Measurements from ENCODE around the gene FAM228B.
"Not testable (repeated sequence)": the region's sequence is repeated elsewhere in the genome, so short reads cannot be mapped to it uniquely, and the experiment has no call there.

The FAM228B gene

DNA sequence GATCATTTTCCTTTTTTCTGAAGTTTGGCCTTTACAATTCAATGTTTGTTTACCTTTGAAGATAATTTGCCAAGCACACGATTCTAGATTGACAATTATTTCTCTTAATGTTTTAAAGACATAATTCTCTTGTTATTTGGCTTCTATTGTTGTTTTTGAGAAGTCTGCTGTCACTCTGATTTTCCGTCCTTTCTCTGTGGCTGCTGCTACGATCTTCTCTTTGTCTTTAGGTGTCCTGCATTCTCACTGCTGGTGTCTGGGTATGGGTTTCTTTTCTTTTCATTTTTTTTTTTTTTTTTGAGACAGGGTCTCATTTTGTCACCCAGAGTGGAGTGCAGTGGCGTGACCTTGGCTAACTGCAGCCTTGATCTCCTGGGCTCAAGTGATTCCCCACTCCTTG, 36.4 kb downstream of the FAM228B start:
- DNase-seq (ENCODE audit: low read depth in 2 of 2), result no peak

DNA sequence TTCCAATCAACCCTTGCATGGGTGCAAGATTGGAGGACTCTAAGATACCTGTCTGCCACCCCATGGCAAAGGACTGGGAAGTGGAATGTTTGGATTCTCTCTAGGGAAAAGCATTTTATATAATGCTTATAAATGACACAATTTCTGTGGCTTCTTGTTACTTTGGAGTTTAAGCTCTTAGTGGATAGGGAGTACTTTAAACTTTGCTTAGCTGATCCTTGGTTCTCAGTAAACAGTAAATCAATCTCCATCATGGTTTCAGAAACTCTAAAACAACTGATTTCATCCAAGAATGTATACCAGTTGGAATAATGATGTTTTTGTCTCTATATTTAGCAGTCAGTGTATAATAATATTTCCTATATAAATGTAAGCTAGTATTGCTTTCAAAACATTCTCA, 37.5 kb downstream of the FAM228B start:
- no peak for DNase-seq (ENCODE audit: low read depth in 2 of 2)

DNA sequence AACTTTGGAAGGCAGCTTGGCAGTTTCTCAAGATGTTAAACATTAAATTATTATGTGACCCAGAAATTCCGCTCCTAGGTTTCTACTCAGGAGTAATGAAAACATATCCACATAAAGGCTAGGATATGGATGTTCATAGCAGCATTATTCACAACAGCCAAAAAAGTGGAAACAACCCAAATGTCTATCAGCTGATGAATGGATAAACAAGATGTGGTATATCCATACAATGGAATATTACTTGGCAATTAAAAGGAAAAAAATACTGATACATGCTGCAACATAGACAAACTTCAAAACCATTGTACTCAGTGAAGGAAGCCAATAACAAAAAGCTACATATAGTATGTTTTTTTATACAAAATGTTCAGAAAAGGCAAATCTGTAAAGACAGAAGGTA, 39.2 kb downstream of the FAM228B start:
- no peak for DNase-seq (ENCODE audit: low read depth in 2 of 2)

- DNase-seq (ENCODE audit: low read depth in 2 of 2), result no peak
These were observed 39.9 kb downstream of the FAM228B start for GRCh38 chr2:24163186-24163585.

- no peak for DNase-seq (ENCODE audit: low read depth in 2 of 2)
These were observed 40.3 kb downstream of the FAM228B start for GRCh38 chr2:24163601-24164000.

GRCh38 chr2:24164416-24164973, 41.2 kb downstream of the FAM228B start:
- DNase-seq (ENCODE audit: low read depth in 2 of 2), result peak in 1 of 2 donors; percentile 4

- no peak for DNase-seq (ENCODE audit: low read depth in 2 of 2)
These were observed 45.8 kb downstream of the FAM228B start for GRCh38 chr2:24169023-24169422.

DNA sequence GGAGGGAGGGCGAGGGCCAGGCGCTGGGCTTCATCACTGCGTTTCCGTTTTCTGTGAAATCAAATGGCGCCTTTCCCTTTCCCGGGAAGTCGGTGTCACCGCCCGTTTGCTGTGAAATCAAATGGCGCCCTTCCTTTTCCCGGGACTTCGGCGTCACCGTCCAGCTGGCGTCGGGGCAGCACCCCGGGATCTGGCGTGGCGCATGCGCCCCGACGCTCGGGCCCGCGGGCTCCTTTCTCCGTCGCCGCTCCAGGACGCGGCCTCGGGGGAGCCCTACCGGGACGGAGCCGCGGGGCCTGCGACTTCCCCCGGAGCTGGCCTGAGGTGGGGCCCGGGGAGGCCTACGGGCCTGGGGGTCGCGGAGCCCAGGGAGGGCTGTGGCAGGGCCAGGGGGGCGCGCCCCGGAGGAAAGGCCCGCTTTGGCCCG, 51.6 kb downstream of the FAM228B start, which contains the start of gene FAM228A:
Gene FAM228A, plus strand, starts transcription at position 203 of the 427 bp plus-strand sequence. CDS start 428 bp downstream, outside the sequence.
- DNase-seq (ENCODE audit: low read depth in 2 of 2), result no peak

- no peak for DNase-seq (ENCODE audit: low read depth in 2 of 2)
These were observed 52.4 kb downstream of the FAM228B start for GRCh38 chr2:24175631-24176187.

DNA sequence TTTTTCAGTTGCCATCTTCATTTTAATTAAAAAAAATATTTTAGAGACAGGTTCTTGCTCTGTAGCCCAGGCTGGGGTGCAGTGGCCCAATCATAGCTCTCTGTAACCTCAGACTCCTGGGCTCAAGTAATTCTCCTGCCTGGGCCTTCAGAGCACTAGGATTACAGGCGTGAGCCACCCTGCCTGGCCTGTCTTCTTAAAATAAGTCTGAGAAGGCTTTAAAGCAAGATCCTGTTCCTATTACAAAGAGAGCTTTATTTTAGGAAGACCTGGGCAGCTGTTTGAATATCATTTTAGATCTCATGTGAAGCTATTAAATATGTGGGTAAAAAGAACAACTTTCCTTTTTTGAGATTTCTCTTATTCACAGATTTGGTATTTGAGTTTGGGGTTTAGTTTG, 53.1 kb downstream of the FAM228B start:
- DNase-seq (ENCODE audit: low read depth in 2 of 2), result no peak

- DNase-seq (ENCODE audit: low read depth in 2 of 2), result no peak
These were observed 56.4 kb downstream of the FAM228B start for GRCh38 chr2:24179683-24180082.

DNA sequence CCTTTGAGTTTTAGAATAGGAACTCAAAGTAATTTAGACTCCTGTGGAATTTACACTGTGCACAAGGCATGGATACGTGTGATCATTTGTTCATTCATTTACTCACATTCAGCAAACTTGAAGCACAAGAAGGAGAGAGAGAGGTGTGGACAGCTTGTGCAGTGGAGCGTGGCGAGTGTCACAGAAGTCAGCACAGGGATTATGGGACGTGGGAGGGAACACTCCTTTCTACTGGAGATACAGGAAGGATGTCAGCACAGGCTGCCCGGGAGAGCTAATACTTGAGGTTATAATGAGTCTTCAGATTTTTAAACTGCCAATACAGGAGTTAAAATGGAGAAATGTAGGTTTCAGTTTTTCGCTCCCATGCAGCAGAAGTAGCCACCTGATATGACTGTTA, 58.6 kb downstream of the FAM228B start:
- DNase-seq (ENCODE audit: low read depth in 2 of 2), result no peak

DNA sequence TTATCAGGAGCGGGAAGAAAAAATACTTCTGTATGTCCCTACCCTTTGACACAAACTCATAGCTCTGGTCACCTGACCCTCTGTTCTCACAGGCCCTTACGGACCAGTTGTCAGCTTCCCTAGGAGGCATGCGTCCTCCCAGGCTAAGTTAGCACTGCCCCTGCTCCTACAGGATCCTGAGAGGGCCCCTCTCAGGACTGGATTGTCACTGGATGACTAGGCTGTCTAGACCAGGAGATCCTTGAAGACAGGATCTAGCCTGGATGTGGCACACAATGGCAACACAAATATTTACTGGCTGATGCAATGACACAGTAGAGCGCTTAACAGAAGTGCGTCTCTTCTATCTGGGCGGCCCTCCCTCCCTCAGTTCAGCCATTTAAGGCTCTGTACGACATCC, 59.2 kb downstream of the FAM228B start:
- no peak for DNase-seq (ENCODE audit: low read depth in 2 of 2)

- DNase-seq (ENCODE audit: low read depth in 2 of 2), result no peak
These were observed 60.2 kb downstream of the FAM228B start for GRCh38 chr2:24183366-24184069.

GRCh38 chr2:24189551-24189950, 66.3 kb downstream of the FAM228B start:
- no peak for DNase-seq (ENCODE audit: low read depth in 2 of 2)

- no peak for DNase-seq (ENCODE audit: low read depth in 2 of 2)
These were observed 67.2 kb downstream of the FAM228B start for GRCh38 chr2:24190503-24190902.

DNA sequence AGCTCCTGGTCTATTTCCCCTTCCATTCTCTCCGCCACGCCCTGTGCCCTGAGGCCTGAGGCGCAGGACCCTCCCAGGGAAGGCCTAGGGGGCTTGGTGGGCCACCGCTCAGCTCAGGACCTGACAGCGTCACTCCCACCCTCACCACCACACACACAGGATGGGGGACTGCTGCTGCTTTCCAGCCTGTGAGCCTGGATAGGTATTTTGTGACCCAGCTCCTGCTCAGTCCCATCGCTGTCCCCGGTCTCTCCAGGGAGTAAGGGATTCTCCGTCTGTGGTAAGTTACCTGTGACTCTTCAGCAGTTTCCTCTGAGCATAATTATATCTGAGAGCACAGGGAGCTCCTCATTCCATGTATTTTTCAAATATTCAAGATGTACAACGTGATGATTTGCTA, 67.9 kb downstream of the FAM228B start:
- no peak for DNase-seq (ENCODE audit: low read depth in 2 of 2)

DNA sequence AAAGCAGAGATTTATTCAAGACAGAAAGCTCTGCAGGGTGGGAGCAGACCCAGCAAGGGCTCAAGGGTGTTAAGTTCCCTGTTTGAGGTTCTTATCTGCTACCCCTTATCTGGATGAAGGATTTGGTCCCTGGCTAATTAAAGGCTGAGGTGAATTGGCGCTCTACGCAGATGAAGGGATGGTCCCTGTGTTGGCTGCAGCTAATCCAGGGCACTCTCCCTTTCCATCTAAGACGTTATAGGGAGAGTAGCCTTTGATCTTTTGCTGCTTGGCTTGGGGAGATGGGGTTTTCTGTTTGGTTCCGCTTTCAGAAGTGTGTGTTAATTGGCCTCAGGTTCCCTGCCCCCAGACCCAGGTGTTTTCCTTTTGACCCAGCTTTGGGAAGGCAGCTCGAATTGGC, 68.6 kb downstream of the FAM228B start:
- DNase-seq (ENCODE audit: low read depth in 2 of 2), result no peak

DNA sequence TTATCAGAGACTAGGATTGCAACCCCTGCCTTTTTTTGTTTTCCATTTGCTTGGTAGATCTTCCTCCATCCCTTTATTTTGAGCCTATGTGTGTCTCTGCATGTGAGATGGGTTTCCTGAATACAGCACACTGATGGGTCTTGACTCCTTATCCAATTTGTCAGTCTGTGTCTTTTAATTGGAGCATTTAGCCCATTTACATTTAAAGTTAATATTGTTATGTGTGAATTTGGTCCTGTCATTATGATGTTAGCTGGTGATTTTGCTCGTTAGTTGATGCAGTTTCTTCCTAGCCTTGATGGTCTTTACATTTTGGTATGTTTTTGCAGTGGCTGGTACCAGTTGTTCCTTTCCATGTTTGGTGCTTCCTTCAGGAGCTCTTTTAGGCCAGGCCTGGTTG, 73.9 kb downstream of the FAM228B start:
- DNase-seq (ENCODE audit: low read depth in 2 of 2), result not testable (repeated sequence)

GRCh38 chr2:24199968-24200590, 76.8 kb downstream of the FAM228B start:
- no peak for DNase-seq (ENCODE audit: low read depth in 2 of 2)

- no peak for DNase-seq (ENCODE audit: low read depth in 2 of 2)
These were observed 77.5 kb downstream of the FAM228B start for GRCh38 chr2:24200799-24201198.

- DNase-seq (ENCODE audit: low read depth in 2 of 2), result no peak
These were observed 79.9 kb downstream of the FAM228B start for GRCh38 chr2:24203029-24203786.

Data from stimulated activated CD8-positive, alpha-beta memory T cell treated with anti-CD3 and anti-CD28 coated beads, Interleukin-2, amount 100 ng/mL, for 1 hour (primary cell).